Right renal pelvis (tissue), 4 donors: ENCODE measurements around the gene CCDC27. TPM values are rescaled to one million over a fixed set of nuclear protein-coding genes. Genes with fewer than 3 reads are reported as not detected.

ENCODE experiments used
- DNase-seq, 4 donors: peaks; one replicate each; pipeline ENCODE4 v3.0.0-alpha.2; 2013; ENCODE audit warnings: low read depth in 4 of 4, low spot score in 3 of 4, missing footprints in 1 of 4
- polyA plus RNA-seq, 4 donors: library from polyadenylated mRNA; unstranded; fragments of 120-200 nt; gene quantifications; one replicate each; pipeline ENCODE4 v1.2.1, GENCODE V29; 2013; ENCODE audit not compliant: insufficient read length in 4 of 4

Gene CCDC27
- polyA plus RNA-seq, 4 donors: 0.20 to 0.22 (median 0.21) TPM

- no peak for DNase-seq
Measured at GRCh38 chr1:3773572-3774275, 21.5 kb downstream of the CCDC27 start.

- DNase-seq: no peak
Measured at GRCh38 chr1:3774276-3774945, 22.2 kb downstream of the CCDC27 start.

GRCh38 chr1:3774946-3775489 lies 22.8 kb downstream of the CCDC27 start:
- DNase-seq: no peak

- DNase-seq: no peak
Measured at GRCh38 chr1:3775490-3776230, 23.4 kb downstream of the CCDC27 start.

GRCh38 chr1:3776231-3776961 lies 24.1 kb downstream of the CCDC27 start:
- DNase-seq: no peak

GRCh38 chr1:3777078-3777547 lies 24.9 kb downstream of the CCDC27 start:
- no peak for DNase-seq

GRCh38 chr1:3777647-3778589 lies 25.7 kb downstream of the CCDC27 start:
- no peak for DNase-seq

GRCh38 chr1:3778590-3779264 lies 26.5 kb downstream of the CCDC27 start:
- DNase-seq: no peak

GRCh38 chr1:3779265-3779911 lies 27.1 kb downstream of the CCDC27 start:
- DNase-seq: no peak

GRCh38 chr1:3779912-3780416 lies 27.7 kb downstream of the CCDC27 start:
- DNase-seq: no peak

GRCh38 chr1:3780901-3781300 lies 28.7 kb downstream of the CCDC27 start:
- DNase-seq: no peak

GRCh38 chr1:3783651-3784474 lies 31.6 kb downstream of the CCDC27 start:
- no peak for DNase-seq

- DNase-seq: no peak
Measured at GRCh38 chr1:3785045-3785444, 32.8 kb downstream of the CCDC27 start.

- DNase-seq: no peak
Measured at GRCh38 chr1:3785456-3786157, 33.4 kb downstream of the CCDC27 start.

- no peak for DNase-seq
Measured at GRCh38 chr1:3786468-3787348, 34.5 kb downstream of the CCDC27 start.

- DNase-seq: no peak
Measured at GRCh38 chr1:3787349-3787715, 35.1 kb downstream of the CCDC27 start.
